Stomach (tissue), 9 donors: Measurements from ENCODE around the gene ARID2. TPM values are rescaled to one million over a fixed set of nuclear protein-coding genes. Genes with fewer than 3 reads are reported as not detected.

ENCODE experiments used
- DNase-seq, 2 donors: peaks; one replicate each; pipeline versions ENCODE4 v3.0.0 to v3.0.0-alpha.2; 2013 to 2019
- H3K27ac ChIP-seq, 5 donors: fragments of 200-600 bp in 4 of 5; sonication (generic) in 4 of 5; one replicate each; pipeline ENCODE4 v1.5.1; 2013 to 2019; ENCODE audit warnings: mild to moderate bottlenecking in 1 of 5, moderate library complexity in 1 of 5
- H3K27me3 ChIP-seq, 3 donors: fragments of 200-600 bp; sonication (generic); one replicate each; pipeline ENCODE4 v1.5.1; 2017 to 2019; ENCODE audit warnings: mixed run types in 1 of 3
- H3K36me3 ChIP-seq, 4 donors: fragments of 200-600 bp; sonication (generic); 1 replicate in 3 of 4; 2 replicates in 1 of 4; pipeline ENCODE4 v1.5.1; 2016 to 2019
- H3K4me1 ChIP-seq, 4 donors: fragments of 200-600 bp; sonication (generic); one replicate each; pipeline ENCODE4 v1.5.1; 2016 to 2019
- H3K4me3 ChIP-seq, 4 donors: fragments of 200-600 bp; sonication (generic) in 3 of 4; one replicate each; pipeline ENCODE4 v1.5.1; 2016 to 2019; ENCODE audit warnings: mild to moderate bottlenecking in 1 of 4
- H3K9me3 ChIP-seq, 4 donors: fragments of 200-600 bp; sonication (generic); one replicate each; pipeline ENCODE4 v1.5.1; 2016 to 2019
- EP300 ChIP-seq: sonication (generic); formaldehyde crosslinking; IDR thresholded peaks from one replicate; pipeline ENCODE4 v1.6.1; 2017; ENCODE audit warnings: antibody characterized with exemption
- POLR2A ChIP-seq, 4 donors: fragments of 450-650 bp; IDR thresholded peaks; one replicate each; pipeline ENCODE4 v1.6.1; 2016; ENCODE audit warnings: antibody characterized with exemption in 4 of 4, control low read depth in 2 of 4, mild to moderate bottlenecking in 1 of 4, moderate library complexity in 1 of 4
- POLR2AphosphoS5 ChIP-seq, 3 donors: sonication (generic); formaldehyde crosslinking; IDR thresholded peaks; one replicate each; pipeline ENCODE4 v1.6.1; 2016; ENCODE audit warnings: antibody characterized with exemption in 3 of 3
- WGBS, 5 donors: extraction: QIAGEN DNeasy Blood & Tissue Kit in 3 of 5; methylation state at CpG; one replicate each; pipeline versions ENCODE4 v1.1.5 to v1.1.7; 2013 to 2018; 5-methylcytosine and 5-hydroxymethylcytosine counted together
- intact Hi-C: fragments of 100-400 bp; cut with DNase I; formaldehyde crosslinking; loops from one replicate; pipeline ENCODE4 v1.15.1; 2023; ENCODE audit warnings: low total_unique reads
- polyA plus RNA-seq, 3 donors: library from polyadenylated mRNA; stranded (reverse); fragments of 200-250 nt; gene quantifications; one replicate each; pipeline ENCODE4 v1.2.3, GENCODE V29; 2013
- total RNA-seq, 5 donors: library from RNA; depleted of rRNA; stranded (reverse); fragments of >200 nt; gene quantifications; one replicate each; pipeline versions ENCODE4 v1.1.0 to v1.2.3, GENCODE V29; 2014 to 2016
- TF ChIP-seq, protein P1 (sequence below), 7 experiments: fragments of 450-650 bp in 4 of 7; fragments of 200-600 bp in 3 of 7; sonication (generic) in 3 of 7; IDR thresholded peaks; one replicate each; pipeline ENCODE4 v1.5.1; 2016 to 2019; ENCODE audit warnings: antibody characterized with exemption in 7 of 7, control low read depth in 2 of 7, mild to moderate bottlenecking in 1 of 7
- donor health status: healthy with polysubstance abuse.
- donor health status: Bipolar disorder and iron deficiency.
- donor health status: healthy.

Gene ARID2
- total and polyA plus RNA-seq, 8 donors, result 2.6 to 80.4 (median 13.6) TPM

DNA sequence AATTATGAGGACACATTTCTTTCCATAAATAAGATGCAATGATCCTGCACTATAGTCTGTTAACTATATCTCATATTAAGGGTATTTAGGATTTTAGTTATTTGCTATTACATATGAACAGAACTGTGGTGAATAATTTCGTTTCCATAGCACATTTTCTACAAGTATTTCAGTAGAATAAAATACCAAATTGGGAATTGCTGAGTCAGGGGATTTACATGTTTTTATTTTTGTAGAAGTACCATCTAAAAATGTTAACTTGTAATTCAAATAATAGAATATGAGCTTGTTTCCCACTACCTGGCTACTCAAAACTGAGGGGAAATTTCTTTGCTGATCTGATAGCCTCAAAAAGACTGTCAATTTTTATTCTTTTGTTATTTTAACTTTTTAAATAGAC is 136.8 kb downstream of the ARID2 start:
- Histone ChIP-seq H3K9me3 (no peaks in the 10 kb centered on the region), H3K4me3 (no peak overlapping the region), H3K36me3 (peaks cover 0 to 53% (median 49%) of the 10 kb centered on the region in 4 donors), H3K4me1 (peaks cover 0 to 3% (median 0%) of the 10 kb centered on the region in 4 donors), H3K27me3 (no peaks in the 10 kb centered on the region), H3K27ac (no peak overlapping the region)
- DNase-seq, result no peak
- TF ChIP-seq, protein P1, sequence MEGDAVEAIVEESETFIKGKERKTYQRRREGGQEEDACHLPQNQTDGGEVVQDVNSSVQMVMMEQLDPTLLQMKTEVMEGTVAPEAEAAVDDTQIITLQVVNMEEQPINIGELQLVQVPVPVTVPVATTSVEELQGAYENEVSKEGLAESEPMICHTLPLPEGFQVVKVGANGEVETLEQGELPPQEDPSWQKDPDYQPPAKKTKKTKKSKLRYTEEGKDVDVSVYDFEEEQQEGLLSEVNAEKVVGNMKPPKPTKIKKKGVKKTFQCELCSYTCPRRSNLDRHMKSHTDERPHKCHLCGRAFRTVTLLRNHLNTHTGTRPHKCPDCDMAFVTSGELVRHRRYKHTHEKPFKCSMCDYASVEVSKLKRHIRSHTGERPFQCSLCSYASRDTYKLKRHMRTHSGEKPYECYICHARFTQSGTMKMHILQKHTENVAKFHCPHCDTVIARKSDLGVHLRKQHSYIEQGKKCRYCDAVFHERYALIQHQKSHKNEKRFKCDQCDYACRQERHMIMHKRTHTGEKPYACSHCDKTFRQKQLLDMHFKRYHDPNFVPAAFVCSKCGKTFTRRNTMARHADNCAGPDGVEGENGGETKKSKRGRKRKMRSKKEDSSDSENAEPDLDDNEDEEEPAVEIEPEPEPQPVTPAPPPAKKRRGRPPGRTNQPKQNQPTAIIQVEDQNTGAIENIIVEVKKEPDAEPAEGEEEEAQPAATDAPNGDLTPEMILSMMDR (IDR thresholded peaks at IDR 0.05), result no peak
- TF ChIP-seq POLR2AphosphoS5 (IDR thresholded peaks at IDR 0.05) (no peak), EP300 (no peak), POLR2A (IDR thresholded peaks at IDR 0.05) (no peak)
- 90 to 98% (median 94%) methylated on average over 1 of the region's 1 CpG for WGBS, 5 donors
- intact Hi-C loops, result no loop called here

DNA sequence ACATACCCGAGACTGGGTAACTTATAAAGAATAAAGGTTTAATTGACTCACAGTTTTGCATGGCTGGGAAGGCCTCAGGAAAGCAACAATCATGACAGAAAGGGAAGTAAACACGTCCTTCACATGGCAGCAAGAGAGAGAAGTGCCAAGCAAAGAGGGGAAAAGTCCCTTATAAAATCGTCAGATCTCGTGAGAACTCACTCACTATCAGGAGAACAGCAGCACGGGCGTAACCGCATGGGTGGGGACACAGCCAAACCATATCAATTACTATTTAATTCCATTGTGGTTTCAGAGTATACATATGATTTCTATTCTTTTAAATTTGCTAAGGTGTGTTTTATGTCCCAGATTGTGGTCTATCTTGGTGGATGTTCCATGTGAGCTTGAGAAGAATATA is 142.9 kb downstream of the ARID2 start:
- intact Hi-C loops, result no loop called here
- Histone ChIP-seq H3K36me3 (peaks cover 16 to 82% (median 73%) of the 10 kb centered on the region in 4 donors), H3K4me1 (no peaks in the 10 kb centered on the region), H3K27me3 (no peaks in the 10 kb centered on the region), H3K4me3 (no peak overlapping the region), H3K9me3 (no peaks in the 10 kb centered on the region), H3K27ac (no peak overlapping the region)
- WGBS, 5 donors, result 80 to 86% (median 83%) methylated on average over 7 of the region's 7 CpGs
- DNase-seq, result no peak
- TF ChIP-seq EP300, result no peak
- TF ChIP-seq POLR2A (IDR thresholded peaks at IDR 0.05), result no peak
- no peak for TF ChIP-seq POLR2AphosphoS5 (IDR thresholded peaks at IDR 0.05)
- TF ChIP-seq, protein P1 (IDR thresholded peaks at IDR 0.05), result no peak

DNA sequence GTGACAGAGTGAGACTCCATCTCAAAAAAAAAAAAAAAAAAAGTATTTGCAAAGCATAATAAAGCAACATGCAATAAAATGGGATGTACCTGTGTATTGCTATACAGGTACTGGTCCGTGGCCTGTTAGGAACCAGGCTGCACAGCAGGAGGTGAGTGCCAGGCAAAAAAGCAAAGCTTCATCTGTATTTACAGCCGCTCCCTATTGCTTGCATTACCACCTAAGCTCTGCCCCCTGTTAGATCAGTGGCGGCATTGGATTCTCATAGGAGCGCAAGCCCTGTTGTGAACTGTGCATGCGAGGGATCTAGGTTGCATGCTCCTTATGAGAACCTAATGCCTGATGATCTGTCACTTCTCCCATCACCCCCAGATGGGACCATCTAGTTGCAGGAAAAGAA is 147.6 kb downstream of the ARID2 start:
- Histone ChIP-seq H3K27me3 (no peaks in the 10 kb centered on the region), H3K4me3 (no peak overlapping the region), H3K27ac (no peak overlapping the region), H3K9me3 (no peaks in the 10 kb centered on the region), H3K4me1 (peaks cover 7 to 28% (median 20%) of the 10 kb centered on the region in 4 donors), H3K36me3 (peaks cover 16 to 61% (median 56%) of the 10 kb centered on the region in 4 donors)
- 95 to 100% (median 99%) methylated on average over 5 of the region's 5 CpGs for WGBS, 5 donors
- no peak for DNase-seq
- intact Hi-C loops, result no loop called here
- TF ChIP-seq EP300 (no peak), POLR2AphosphoS5 (IDR thresholded peaks at IDR 0.05) (no peak), POLR2A (IDR thresholded peaks at IDR 0.05) (no peak)
- TF ChIP-seq, protein P1 (IDR thresholded peaks at IDR 0.05), result no peak

DNA sequence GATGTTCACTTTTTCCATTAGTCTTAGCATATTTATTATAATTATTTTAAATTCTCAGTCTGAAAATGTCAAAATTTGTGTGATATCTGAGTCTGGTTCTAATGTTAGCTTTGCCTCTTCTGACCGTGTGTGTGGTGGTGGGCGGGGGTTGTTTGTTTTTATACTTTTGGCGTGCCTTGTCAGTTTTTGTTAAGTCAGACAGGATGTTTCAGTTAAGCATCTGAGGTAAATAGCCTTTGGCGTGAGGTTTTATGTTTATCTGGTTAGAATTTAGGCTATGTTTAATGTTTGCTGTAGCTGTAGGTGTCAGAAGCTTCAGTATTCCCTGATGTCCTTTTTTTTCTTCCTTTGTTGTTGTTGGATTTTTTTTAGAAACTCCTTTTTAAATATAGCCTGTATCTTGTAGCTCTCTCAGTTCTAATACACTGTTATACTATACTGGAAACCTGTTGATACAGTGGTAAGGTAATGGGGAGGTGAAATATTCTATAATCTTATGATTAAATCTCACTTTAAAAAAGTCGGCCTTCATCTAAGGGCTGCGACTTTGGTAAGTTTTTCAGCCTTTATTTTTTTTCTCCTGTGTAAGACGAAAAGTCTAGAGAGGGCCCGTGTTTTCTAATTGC is 149.2 kb downstream of the ARID2 start:
- TF ChIP-seq POLR2A (IDR thresholded peaks at IDR 0.05) (no peak), EP300 (no peak), POLR2AphosphoS5 (IDR thresholded peaks at IDR 0.05) (no peak)
- TF ChIP-seq, protein P1 (IDR thresholded peaks at IDR 0.05), result no peak
- peak overlapping the region in 3 of 5 donors; percentile 16 to 44 (median 23) for H3K27ac ChIP-seq
- H3K36me3 ChIP-seq, result peaks cover 16 to 47% (median 43%) of the 10 kb centered on the region in 4 donors
- WGBS, 5 donors, result 8 to 32% (median 22%) methylated on average over 8 of the region's 8 CpGs
- intact Hi-C loops, result no loop called here
- peak in 1 of 2 donors; percentile 16 for DNase-seq
- H3K9me3 ChIP-seq, result no peaks in the 10 kb centered on the region
- peaks cover 7 to 28% (median 20%) of the 10 kb centered on the region in 4 donors for H3K4me1 ChIP-seq
- no peak overlapping the region for H3K4me3 ChIP-seq
- H3K27me3 ChIP-seq, result no peaks in the 10 kb centered on the region
